Ishikawa (cell line): ENCODE results near the gene IFNA13.

Experiments used
- CEBPB ChIP-seq: IDR thresholded peaks from 2 replicates; pipeline ENCODE4 v1.6.1; 2012
- CREB1 ChIP-seq: IDR thresholded peaks from 2 replicates; pipeline ENCODE4 v1.6.1; 2012; ENCODE audit warnings: low read depth
- EGR1 ChIP-seq: IDR thresholded peaks from 2 replicates; pipeline ENCODE4 v1.6.1; 2012
- EP300 ChIP-seq: IDR thresholded peaks from 2 replicates; pipeline ENCODE4 v1.6.1; 2012; ENCODE audit warnings: borderline replicate concordance
- FOXM1 ChIP-seq: IDR thresholded peaks from 2 replicates; pipeline ENCODE4 v1.6.1; 2012; ENCODE audit warnings: low read depth, borderline replicate concordance
- MAX ChIP-seq: IDR thresholded peaks from 2 replicates; pipeline ENCODE4 v1.6.1; 2012
- NFIC ChIP-seq: IDR thresholded peaks from 2 replicates; pipeline ENCODE4 v1.6.1; 2012
- RAD21 ChIP-seq: IDR thresholded peaks from 2 replicates; pipeline ENCODE4 v1.6.1; 2012; ENCODE audit warnings: low read depth
- TAF1 ChIP-seq: IDR thresholded peaks from 2 replicates; pipeline ENCODE4 v1.6.1; 2012; ENCODE audit warnings: low read depth, mild to moderate bottlenecking
- TCF12 ChIP-seq: IDR thresholded peaks from 2 replicates; pipeline ENCODE4 v1.6.1; 2012; ENCODE audit warnings: low read depth
- USF1 ChIP-seq: IDR thresholded peaks from 2 replicates; pipeline ENCODE4 v1.6.1; 2012
- ZBTB7A ChIP-seq: IDR thresholded peaks from 2 replicates; pipeline ENCODE4 v1.6.1; 2012; ENCODE audit warnings: low read depth
- TF ChIP-seq, protein P1 (sequence below): IDR thresholded peaks from 2 replicates; pipeline ENCODE4 v1.6.1; 2012; ENCODE audit warnings: low read depth, mild to moderate bottlenecking

GRCh38 chr9:21322911-21323461, 44.9 kb downstream of the IFNA13 start:
- TF ChIP-seq RAD21 (no peak), USF1 (no peak), MAX (no peak), EGR1 (no peak), TAF1 (no peak), TCF12 (no peak), EP300 (no peak), CEBPB (no peak), NFIC (no peak), CREB1 (no peak), ZBTB7A (no peak), FOXM1 (no peak)
- TF ChIP-seq, protein P1, sequence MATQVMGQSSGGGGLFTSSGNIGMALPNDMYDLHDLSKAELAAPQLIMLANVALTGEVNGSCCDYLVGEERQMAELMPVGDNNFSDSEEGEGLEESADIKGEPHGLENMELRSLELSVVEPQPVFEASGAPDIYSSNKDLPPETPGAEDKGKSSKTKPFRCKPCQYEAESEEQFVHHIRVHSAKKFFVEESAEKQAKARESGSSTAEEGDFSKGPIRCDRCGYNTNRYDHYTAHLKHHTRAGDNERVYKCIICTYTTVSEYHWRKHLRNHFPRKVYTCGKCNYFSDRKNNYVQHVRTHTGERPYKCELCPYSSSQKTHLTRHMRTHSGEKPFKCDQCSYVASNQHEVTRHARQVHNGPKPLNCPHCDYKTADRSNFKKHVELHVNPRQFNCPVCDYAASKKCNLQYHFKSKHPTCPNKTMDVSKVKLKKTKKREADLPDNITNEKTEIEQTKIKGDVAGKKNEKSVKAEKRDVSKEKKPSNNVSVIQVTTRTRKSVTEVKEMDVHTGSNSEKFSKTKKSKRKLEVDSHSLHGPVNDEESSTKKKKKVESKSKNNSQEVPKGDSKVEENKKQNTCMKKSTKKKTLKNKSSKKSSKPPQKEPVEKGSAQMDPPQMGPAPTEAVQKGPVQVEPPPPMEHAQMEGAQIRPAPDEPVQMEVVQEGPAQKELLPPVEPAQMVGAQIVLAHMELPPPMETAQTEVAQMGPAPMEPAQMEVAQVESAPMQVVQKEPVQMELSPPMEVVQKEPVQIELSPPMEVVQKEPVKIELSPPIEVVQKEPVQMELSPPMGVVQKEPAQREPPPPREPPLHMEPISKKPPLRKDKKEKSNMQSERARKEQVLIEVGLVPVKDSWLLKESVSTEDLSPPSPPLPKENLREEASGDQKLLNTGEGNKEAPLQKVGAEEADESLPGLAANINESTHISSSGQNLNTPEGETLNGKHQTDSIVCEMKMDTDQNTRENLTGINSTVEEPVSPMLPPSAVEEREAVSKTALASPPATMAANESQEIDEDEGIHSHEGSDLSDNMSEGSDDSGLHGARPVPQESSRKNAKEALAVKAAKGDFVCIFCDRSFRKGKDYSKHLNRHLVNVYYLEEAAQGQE, result no peak
